ENCODE data around the gene WDR64.

WDR64 gene

DNA sequence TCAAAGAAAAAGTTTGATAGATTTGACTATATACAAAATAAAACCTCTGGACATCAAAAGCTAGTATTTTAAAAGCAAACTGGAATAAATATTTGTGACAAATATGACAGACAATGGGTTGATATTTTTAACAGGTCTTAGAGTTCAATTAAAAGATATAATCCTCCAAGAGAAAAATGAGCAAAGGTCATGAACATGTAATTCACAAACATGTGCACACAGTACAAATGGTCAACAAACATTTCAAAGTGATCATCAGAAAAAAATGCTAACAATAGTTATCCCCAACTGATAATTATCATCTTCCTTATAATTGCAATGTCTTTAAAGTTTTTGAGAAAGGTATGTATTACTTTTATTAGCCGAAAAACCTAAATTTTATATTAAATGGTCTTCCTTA, 32.0 kb downstream of the WDR64 start:
- TF ChIP-seq ESRRG (CRISPR knock-in tag; IDR thresholded peaks at IDR 0.05) (no peak), ARNTL (CRISPR knock-in tag; IDR thresholded peaks at IDR 0.05; ENCODE audit: borderline replicate concordance, low read depth) (no peak), ZNF70 (CRISPR knock-in tag; IDR thresholded peaks at IDR 0.05) (no peak), CSDC2 (CRISPR knock-in tag; IDR thresholded peaks at IDR 0.05) (no peak), BACH2 (CRISPR knock-in tag; IDR thresholded peaks at IDR 0.05; ENCODE audit: borderline replicate concordance) (no peak), ISL1 (CRISPR knock-in tag; IDR thresholded peaks at IDR 0.05) (no peak), ZFP30 (CRISPR knock-in tag; IDR thresholded peaks at IDR 0.05) (no peak), TCF4 (CRISPR knock-in tag; IDR thresholded peaks at IDR 0.05; ENCODE audit: borderline replicate concordance) (no peak), ZFP3 (CRISPR knock-in tag; IDR thresholded peaks at IDR 0.05) (no peak), ZC3H10 (CRISPR knock-in tag; IDR thresholded peaks at IDR 0.05) (no peak), ZNF8 (CRISPR knock-in tag; IDR thresholded peaks at IDR 0.05) (no peak), PPARA (CRISPR knock-in tag; IDR thresholded peaks at IDR 0.05; ENCODE audit: borderline replicate concordance) (no peak)
- TF ChIP-seq, protein P1, sequence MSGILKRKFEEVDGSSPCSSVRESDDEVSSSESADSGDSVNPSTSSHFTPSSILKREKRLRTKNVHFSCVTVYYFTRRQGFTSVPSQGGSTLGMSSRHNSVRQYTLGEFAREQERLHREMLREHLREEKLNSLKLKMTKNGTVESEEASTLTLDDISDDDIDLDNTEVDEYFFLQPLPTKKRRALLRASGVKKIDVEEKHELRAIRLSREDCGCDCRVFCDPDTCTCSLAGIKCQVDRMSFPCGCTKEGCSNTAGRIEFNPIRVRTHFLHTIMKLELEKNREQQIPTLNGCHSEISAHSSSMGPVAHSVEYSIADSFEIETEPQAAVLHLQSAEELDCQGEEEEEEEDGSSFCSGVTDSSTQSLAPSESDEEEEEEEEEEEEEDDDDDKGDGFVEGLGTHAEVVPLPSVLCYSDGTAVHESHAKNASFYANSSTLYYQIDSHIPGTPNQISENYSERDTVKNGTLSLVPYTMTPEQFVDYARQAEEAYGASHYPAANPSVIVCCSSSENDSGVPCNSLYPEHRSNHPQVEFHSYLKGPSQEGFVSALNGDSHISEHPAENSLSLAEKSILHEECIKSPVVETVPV (CRISPR knock-in tag; IDR thresholded peaks at IDR 0.05), result no peak
- TF ChIP-seq, protein P2, sequence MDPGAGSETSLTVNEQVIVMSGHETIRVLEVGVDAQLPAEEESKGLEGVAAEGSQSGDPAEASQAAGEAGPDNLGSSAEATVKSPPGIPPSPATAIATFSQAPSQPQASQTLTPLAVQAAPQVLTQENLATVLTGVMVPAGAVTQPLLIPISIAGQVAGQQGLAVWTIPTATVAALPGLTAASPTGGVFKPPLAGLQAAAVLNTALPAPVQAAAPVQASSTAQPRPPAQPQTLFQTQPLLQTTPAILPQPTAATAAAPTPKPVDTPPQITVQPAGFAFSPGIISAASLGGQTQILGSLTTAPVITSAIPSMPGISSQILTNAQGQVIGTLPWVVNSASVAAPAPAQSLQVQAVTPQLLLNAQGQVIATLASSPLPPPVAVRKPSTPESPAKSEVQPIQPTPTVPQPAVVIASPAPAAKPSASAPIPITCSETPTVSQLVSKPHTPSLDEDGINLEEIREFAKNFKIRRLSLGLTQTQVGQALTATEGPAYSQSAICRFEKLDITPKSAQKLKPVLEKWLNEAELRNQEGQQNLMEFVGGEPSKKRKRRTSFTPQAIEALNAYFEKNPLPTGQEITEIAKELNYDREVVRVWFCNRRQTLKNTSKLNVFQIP (CRISPR knock-in tag; IDR thresholded peaks at IDR 0.05; ENCODE audit: borderline replicate concordance, low read depth), result no peak
- TF ChIP-seq, protein P3, sequence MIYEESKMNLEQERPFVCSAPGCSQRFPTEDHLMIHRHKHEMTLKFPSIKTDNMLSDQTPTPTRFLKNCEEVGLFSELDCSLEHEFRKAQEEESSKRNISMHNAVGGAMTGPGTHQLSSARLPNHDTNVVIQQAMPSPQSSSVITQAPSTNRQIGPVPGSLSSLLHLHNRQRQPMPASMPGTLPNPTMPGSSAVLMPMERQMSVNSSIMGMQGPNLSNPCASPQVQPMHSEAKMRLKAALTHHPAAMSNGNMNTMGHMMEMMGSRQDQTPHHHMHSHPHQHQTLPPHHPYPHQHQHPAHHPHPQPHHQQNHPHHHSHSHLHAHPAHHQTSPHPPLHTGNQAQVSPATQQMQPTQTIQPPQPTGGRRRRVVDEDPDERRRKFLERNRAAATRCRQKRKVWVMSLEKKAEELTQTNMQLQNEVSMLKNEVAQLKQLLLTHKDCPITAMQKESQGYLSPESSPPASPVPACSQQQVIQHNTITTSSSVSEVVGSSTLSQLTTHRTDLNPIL (CRISPR knock-in tag; IDR thresholded peaks at IDR 0.05; ENCODE audit: low read depth), result no peak
- ATAC-seq, result no peak

DNA sequence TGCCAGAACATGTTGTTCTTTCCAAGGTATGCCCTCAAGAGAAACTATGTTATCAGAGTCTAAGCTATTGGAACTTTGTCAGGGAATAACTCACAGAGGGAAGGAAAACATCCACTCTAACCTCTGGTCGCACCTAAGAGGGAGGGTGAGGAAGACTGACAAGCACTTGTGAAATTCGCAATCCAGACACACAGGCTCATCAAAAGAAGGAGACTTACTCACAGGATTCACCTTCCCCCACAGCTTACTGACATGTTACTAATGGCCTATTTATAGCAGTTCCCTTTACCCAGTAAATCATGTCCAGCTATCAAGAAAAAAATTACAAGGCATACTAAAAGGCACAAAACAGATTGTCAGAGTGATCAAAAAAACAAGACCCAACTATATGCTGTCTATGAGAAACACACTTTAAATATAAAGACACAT, 36.9 kb downstream of the WDR64 start:
- no peak for ATAC-seq
- TF ChIP-seq, protein P2 (CRISPR knock-in tag; IDR thresholded peaks at IDR 0.05; ENCODE audit: borderline replicate concordance, low read depth), result no peak
- TF ChIP-seq, protein P4, sequence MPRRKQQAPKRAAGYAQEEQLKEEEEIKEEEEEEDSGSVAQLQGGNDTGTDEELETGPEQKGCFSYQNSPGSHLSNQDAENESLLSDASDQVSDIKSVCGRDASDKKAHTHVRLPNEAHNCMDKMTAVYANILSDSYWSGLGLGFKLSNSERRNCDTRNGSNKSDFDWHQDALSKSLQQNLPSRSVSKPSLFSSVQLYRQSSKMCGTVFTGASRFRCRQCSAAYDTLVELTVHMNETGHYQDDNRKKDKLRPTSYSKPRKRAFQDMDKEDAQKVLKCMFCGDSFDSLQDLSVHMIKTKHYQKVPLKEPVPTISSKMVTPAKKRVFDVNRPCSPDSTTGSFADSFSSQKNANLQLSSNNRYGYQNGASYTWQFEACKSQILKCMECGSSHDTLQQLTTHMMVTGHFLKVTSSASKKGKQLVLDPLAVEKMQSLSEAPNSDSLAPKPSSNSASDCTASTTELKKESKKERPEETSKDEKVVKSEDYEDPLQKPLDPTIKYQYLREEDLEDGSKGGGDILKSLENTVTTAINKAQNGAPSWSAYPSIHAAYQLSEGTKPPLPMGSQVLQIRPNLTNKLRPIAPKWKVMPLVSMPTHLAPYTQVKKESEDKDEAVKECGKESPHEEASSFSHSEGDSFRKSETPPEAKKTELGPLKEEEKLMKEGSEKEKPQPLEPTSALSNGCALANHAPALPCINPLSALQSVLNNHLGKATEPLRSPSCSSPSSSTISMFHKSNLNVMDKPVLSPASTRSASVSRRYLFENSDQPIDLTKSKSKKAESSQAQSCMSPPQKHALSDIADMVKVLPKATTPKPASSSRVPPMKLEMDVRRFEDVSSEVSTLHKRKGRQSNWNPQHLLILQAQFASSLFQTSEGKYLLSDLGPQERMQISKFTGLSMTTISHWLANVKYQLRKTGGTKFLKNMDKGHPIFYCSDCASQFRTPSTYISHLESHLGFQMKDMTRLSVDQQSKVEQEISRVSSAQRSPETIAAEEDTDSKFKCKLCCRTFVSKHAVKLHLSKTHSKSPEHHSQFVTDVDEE (CRISPR knock-in tag; IDR thresholded peaks at IDR 0.05), result no peak
- TF ChIP-seq ZC3H10 (CRISPR knock-in tag; IDR thresholded peaks at IDR 0.05) (no peak), ZNF8 (CRISPR knock-in tag; IDR thresholded peaks at IDR 0.05) (no peak), ISL1 (CRISPR knock-in tag; IDR thresholded peaks at IDR 0.05) (no peak), ARNTL (CRISPR knock-in tag; IDR thresholded peaks at IDR 0.05; ENCODE audit: borderline replicate concordance, low read depth) (no peak), OSR1 (CRISPR knock-in tag; IDR thresholded peaks at IDR 0.05) (no peak), TOX (CRISPR knock-in tag; IDR thresholded peaks at IDR 0.05; ENCODE audit: borderline replicate concordance) (no peak), SNAI2 (CRISPR knock-in tag; IDR thresholded peaks at IDR 0.05) (no peak), ZNF70 (CRISPR knock-in tag; IDR thresholded peaks at IDR 0.05) (no peak), ZFP3 (CRISPR knock-in tag; IDR thresholded peaks at IDR 0.05) (no peak), PPARA (CRISPR knock-in tag; IDR thresholded peaks at IDR 0.05; ENCODE audit: borderline replicate concordance) (no peak), ZNF565 (CRISPR knock-in tag; conservative IDR thresholded peaks at IDR 0.05; ENCODE audit: low read depth) (no peak)
- TF ChIP-seq, protein P1 (CRISPR knock-in tag; IDR thresholded peaks at IDR 0.05), result no peak
